ENCODE data around the gene INSYN2B. TPM values are rescaled to one million over a fixed set of nuclear protein-coding genes. Genes with fewer than 3 reads are reported as not detected.

Gene INSYN2B
- total and polyA plus RNA-seq, 2 of the 4 experiments (the other 2 are of a cell fraction) = 9.1 to 33.5 TPM

DNA sequence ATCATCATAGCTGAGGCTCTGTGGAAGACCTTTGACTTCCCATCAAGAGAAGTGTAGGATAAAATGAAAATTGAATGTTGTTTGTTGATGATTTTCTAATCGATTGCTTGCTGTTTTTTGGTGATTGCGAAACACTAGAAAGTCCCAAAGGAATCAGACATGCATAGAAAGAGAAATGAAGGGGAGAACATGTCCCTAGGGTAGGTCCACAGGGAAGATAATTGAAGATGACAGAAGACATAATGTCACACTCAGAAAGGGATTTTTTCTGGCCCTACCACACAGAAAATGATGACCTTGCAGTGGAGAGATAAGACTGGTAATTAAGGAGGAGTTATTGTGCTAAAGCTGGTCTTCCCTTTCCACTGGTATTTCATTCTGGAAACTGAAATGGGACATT is 62.8 kb downstream of the INSYN2B start:
- intact Hi-C loops (cut with micrococcal nuclease) = no loop called here
- H2AK5ac ChIP-seq (ENCODE audit: low read depth, low read length) = no peak overlapping the region

More for the DNA sequence above, 62.8 kb downstream of the INSYN2B start:
- no peak overlapping the region for H2AFZ ChIP-seq (replicated peaks; ENCODE audit: low read length, poor library complexity)
- peaks cover 7 to 24% of the 10 kb centered on the region in 2 experiments; a peak in 3 of 4 replicates for H3K79me1 ChIP-seq (ENCODE audit: low read depth in 1 of 2, low read length in 2 of 2)
- no peaks in the 10 kb centered on the region for H3K36me3 ChIP-seq (ENCODE audit: control insufficient read depth, insufficient read depth, low read length)
- no peak overlapping the region for H3K18ac ChIP-seq (ENCODE audit: low read depth, low read length)
- ChIA-PET CTCF (interaction anchor here (1.3 kb wide), 1 partner anchor 63 kb away, joined by 4 read pairs; the partner anchor contains the start of gene INSYN2B), POLR2A (ENCODE audit: unreplicated experiment) (no interaction called here)
- DNase-seq (no peak), ATAC-seq (ENCODE audit: low read depth) (no peak)
- H2BK120ac ChIP-seq (ENCODE audit: low read depth, low read length) = no peak overlapping the region
- WGBS, 2 experiments (ENCODE audit: extremely low coverage in 2 of 2, insufficient read length in 1 of 2) = 86% methylated on average over 2 of the region's 2 CpGs; no CpG with 5 or more reads in 1 of the 2 experiments
- no peak overlapping the region for H2AK9ac ChIP-seq (replicated peaks; ENCODE audit: low read depth, low read length, poor library complexity)
- H3K14ac ChIP-seq (replicated peaks; ENCODE audit: low read depth, low read length) = no peak overlapping the region
- H4K91ac ChIP-seq (ENCODE audit: insufficient read depth, low read depth, low read length) = no peak overlapping the region
- no peak overlapping the region for H2BK5ac ChIP-seq (ENCODE audit: low read depth, low read length, poor library complexity, severe bottlenecking)
- H3K9me1 ChIP-seq (ENCODE audit: insufficient read depth, low read length) = no peaks in the 10 kb centered on the region
- no TSS peak for BruUV-seq (replicated peaks)
- H4K20me1 ChIP-seq (ENCODE audit: insufficient read depth, low read length) = 0 out of 2 replicates have a peak, but pooled peaks cover 4% of the 10 kb centered on the region
- no peak overlapping the region for H3K23ac ChIP-seq (ENCODE audit: low read depth, low read length)
- H3K4me2 ChIP-seq (ENCODE audit: low read depth, low read length) = no peak overlapping the region
- H3K4me3 ChIP-seq (ENCODE audit: insufficient read depth, low read depth, low read length) = no peak overlapping the region
- in situ Hi-C loops (cut with MboI; ENCODE audit: low sequenced_read_pairs) (no loop called here), dilution Hi-C loops (cut with HindIII; ENCODE audit: low sequenced_read_pairs, unreplicated experiment) (no loop called here)
- no peak overlapping the region for H3K4ac ChIP-seq (ENCODE audit: low read depth, low read length)
- no peak overlapping the region for H4K5ac ChIP-seq (ENCODE audit: low read depth, low read length)
- H3K56ac ChIP-seq (ENCODE audit: extremely low read depth, insufficient read depth, low read length) = no peak overlapping the region
- H4K8ac ChIP-seq (ENCODE audit: low read depth in 2 of 2, low read length in 2 of 2) = no peak overlapping the region
- H2BK15ac ChIP-seq (ENCODE audit: low read depth, low read length) = no peak overlapping the region
- H2BK20ac ChIP-seq (ENCODE audit: low read depth, low read length) = no peak overlapping the region
- no peak overlapping the region for H3K9ac ChIP-seq (ENCODE audit: low read depth, low read length)
- H3K27me3 ChIP-seq (ENCODE audit: control insufficient read depth, insufficient read depth, low read length) = no peaks in the 10 kb centered on the region
- H3K9me3 ChIP-seq (ENCODE audit: control insufficient read depth, insufficient read depth, low read length) = no peaks in the 10 kb centered on the region
- no peak overlapping the region for H3K27ac ChIP-seq (ENCODE audit: insufficient read depth, low read length)
- peak; percentile 94 for TF ChIP-seq CEBPB (IDR thresholded peaks at IDR 0.05; ENCODE audit: low read depth, low read length)
- no peak for TF ChIP-seq RFX5 (IDR thresholded peaks at IDR 0.05; ENCODE audit: low read depth, low read length)
- peaks cover 4% of the 10 kb centered on the region; the same call in 1 of the 2 replicates for H3K4me1 ChIP-seq (ENCODE audit: control insufficient read depth, insufficient read depth, low read length)
